Neutrophil (primary cell): ENCODE measurements around the gene CA10.

Source experiments
- H3K27ac ChIP-seq: fragments of 200-600 bp; sonication (generic); 2 replicates; pipeline ENCODE4 v1.5.1; 2016; ENCODE audit warnings: mild to moderate bottlenecking, moderate library complexity
- H3K27me3 ChIP-seq: fragments of 200-600 bp; sonication (generic); 2 replicates; pipeline ENCODE4 v1.6.0; 2016; ENCODE audit warnings: mild to moderate bottlenecking
- H3K36me3 ChIP-seq: fragments of 200-600 bp; sonication (generic); 2 replicates; pipeline ENCODE4 v1.5.1; 2017
- H3K4me1 ChIP-seq, 2 experiments: fragments of 200-600 bp in 1 of 2; sonication (generic) in 1 of 2; 1 replicate in 1 of 2; 2 replicates in 1 of 2; pipeline versions ENCODE4 v1.5.1 to v1.6.1; 2013 to 2016; ENCODE audit warnings: low read depth in 1 of 2, low read length in 1 of 2, mild to moderate bottlenecking in 1 of 2, moderate library complexity in 1 of 2; ENCODE audit not compliant: control insufficient read depth in 1 of 2, insufficient read depth in 1 of 2
- H3K4me3 ChIP-seq, 2 experiments: fragments of 200-600 bp in 1 of 2; sonication (generic) in 1 of 2; 1 replicate in 1 of 2; 2 replicates in 1 of 2; pipeline ENCODE4 v1.5.1; 2013 to 2016; ENCODE audit warnings: low read depth in 1 of 2, low read length in 1 of 2, mild to moderate bottlenecking in 1 of 2, moderate library complexity in 1 of 2
- H3K9me3 ChIP-seq: fragments of 200-600 bp; sonication (generic); 2 replicates; pipeline ENCODE4 v1.5.1; 2016
- TF ChIP-seq, protein P1 (sequence below): fragments of 200-600 bp; sonication (generic); IDR thresholded peaks from 2 replicates; pipeline ENCODE4 v1.5.1; 2016; ENCODE audit warnings: antibody characterized with exemption

The CA10 gene

GRCh38 chr17:51992864-51993416 is 165.6 kb downstream of the CA10 start:
- TF ChIP-seq, protein P1, sequence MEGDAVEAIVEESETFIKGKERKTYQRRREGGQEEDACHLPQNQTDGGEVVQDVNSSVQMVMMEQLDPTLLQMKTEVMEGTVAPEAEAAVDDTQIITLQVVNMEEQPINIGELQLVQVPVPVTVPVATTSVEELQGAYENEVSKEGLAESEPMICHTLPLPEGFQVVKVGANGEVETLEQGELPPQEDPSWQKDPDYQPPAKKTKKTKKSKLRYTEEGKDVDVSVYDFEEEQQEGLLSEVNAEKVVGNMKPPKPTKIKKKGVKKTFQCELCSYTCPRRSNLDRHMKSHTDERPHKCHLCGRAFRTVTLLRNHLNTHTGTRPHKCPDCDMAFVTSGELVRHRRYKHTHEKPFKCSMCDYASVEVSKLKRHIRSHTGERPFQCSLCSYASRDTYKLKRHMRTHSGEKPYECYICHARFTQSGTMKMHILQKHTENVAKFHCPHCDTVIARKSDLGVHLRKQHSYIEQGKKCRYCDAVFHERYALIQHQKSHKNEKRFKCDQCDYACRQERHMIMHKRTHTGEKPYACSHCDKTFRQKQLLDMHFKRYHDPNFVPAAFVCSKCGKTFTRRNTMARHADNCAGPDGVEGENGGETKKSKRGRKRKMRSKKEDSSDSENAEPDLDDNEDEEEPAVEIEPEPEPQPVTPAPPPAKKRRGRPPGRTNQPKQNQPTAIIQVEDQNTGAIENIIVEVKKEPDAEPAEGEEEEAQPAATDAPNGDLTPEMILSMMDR, result no peak
- Histone ChIP-seq H3K27me3 (no peaks in the 10 kb centered on the region), H3K36me3 (no peaks in the 10 kb centered on the region), H3K4me1 (no peaks in the 10 kb centered on the region), H3K4me3 (no peak overlapping the region), H3K9me3 (no peaks in the 10 kb centered on the region), H3K27ac (no peak overlapping the region)

DNA sequence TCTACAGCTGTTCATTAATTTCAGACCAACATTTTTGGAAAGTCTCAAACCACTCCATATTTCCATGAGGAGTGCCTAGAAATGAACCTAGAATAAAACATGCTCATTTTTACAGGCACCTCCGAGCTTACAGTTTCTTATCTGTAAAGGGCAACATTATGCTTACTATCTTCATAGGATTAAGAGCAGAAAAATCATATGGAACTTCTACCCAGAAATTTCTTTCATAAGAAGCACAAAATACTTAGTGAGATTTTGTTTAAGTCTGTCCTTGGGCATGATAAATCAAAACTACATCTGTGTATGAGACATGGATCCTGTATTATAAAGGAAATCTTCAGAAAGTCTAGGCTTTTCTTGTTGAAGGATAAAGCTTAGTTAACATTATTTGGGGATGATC is 187.4 kb downstream of the CA10 start:
- H3K27ac ChIP-seq, result no peak overlapping the region
- H3K4me1 ChIP-seq, result no peaks in the 10 kb centered on the region
- no peaks in the 10 kb centered on the region for H3K9me3 ChIP-seq
- TF ChIP-seq, protein P1, result no peak
- H3K4me3 ChIP-seq, result no peak overlapping the region
- no peaks in the 10 kb centered on the region for H3K27me3 ChIP-seq
- no peaks in the 10 kb centered on the region for H3K36me3 ChIP-seq

GRCh38 chr17:51961689-51962088 is 196.8 kb downstream of the CA10 start:
- H3K27me3 ChIP-seq, result no peaks in the 10 kb centered on the region
- H3K4me3 ChIP-seq, result no peak overlapping the region
- no peak overlapping the region for H3K27ac ChIP-seq
- H3K9me3 ChIP-seq, result peaks cover 8% of the 10 kb centered on the region
- TF ChIP-seq, protein P1, result no peak
- no peaks in the 10 kb centered on the region for H3K4me1 ChIP-seq
- H3K36me3 ChIP-seq, result no peaks in the 10 kb centered on the region

GRCh38 chr17:51957786-51958185 is 200.7 kb downstream of the CA10 start:
- no peaks in the 10 kb centered on the region for H3K27me3 ChIP-seq
- TF ChIP-seq, protein P1, result no peak
- peaks cover 8% of the 10 kb centered on the region for H3K9me3 ChIP-seq
- H3K36me3 ChIP-seq, result no peaks in the 10 kb centered on the region
- H3K4me3 ChIP-seq, result no peak overlapping the region
- H3K4me1 ChIP-seq, result no peaks in the 10 kb centered on the region
- H3K27ac ChIP-seq, result no peak overlapping the region

DNA sequence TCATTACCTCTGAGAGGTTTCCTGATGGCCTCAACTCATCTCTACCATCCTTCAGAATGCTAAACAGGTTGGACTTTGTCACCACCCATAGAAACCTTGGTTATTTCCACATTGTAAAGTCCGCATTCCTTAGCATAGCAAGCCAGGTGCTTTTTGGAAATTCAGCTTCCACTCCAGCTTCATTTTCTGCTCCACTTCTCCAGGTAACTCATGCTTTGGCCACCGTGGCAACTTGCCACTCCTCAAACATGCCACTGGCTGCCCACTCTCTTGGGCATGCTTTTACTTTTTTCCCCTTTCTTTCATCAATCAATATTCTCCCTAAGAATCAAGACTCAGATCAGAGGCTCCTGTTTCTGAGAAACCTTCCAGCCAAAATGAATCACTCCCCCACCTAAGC is 203.3 kb downstream of the CA10 start:
- no peaks in the 10 kb centered on the region for H3K36me3 ChIP-seq
- no peaks in the 10 kb centered on the region for H3K9me3 ChIP-seq
- TF ChIP-seq, protein P1, result no peak
- no peaks in the 10 kb centered on the region for H3K4me1 ChIP-seq
- H3K27me3 ChIP-seq, result no peaks in the 10 kb centered on the region
- no peak overlapping the region for H3K27ac ChIP-seq
- H3K4me3 ChIP-seq, result no peak overlapping the region
